Cardiac muscle cell (in vitro differentiated cells and primary cell): ENCODE results near the gene R3HDM2. TPM values are rescaled to one million over a fixed set of nuclear protein-coding genes. Genes with fewer than 3 reads are reported as not detected.
"Not testable (repeated sequence)": the region's sequence is repeated elsewhere in the genome, so short reads cannot be mapped to it uniquely, and the experiment has no call there.

ENCODE experiments used
- DNase-seq, 2 donors: peaks; one replicate each; pipeline versions ENCODE4 v3.0.0 to v3.0.0-alpha.2; 2010 to 2017; ENCODE audit warnings: low read depth in 1 of 2, low spot score in 1 of 2
- H3K27ac ChIP-seq: fragments of 200-600 bp; sonication (generic); 2 replicates; pipeline ENCODE4 v1.5.1; 2016
- H3K27me3 ChIP-seq: fragments of 200-600 bp; sonication (generic); 2 replicates; pipeline ENCODE4 v1.6.0; 2016; ENCODE audit warnings: control low read depth
- H3K36me3 ChIP-seq: fragments of 200-600 bp; sonication (generic); 2 replicates; pipeline ENCODE4 v1.5.1; 2016; ENCODE audit warnings: control low read depth
- H3K4me1 ChIP-seq: fragments of 200-600 bp; sonication (generic); 2 replicates; pipeline ENCODE4 v1.8.1; 2017; ENCODE audit warnings: low read depth, mild to moderate bottlenecking, mixed run types
- H3K4me3 ChIP-seq: fragments of 200-600 bp; sonication (generic); 2 replicates; pipeline ENCODE4 v1.5.1; 2016; ENCODE audit warnings: mild to moderate bottlenecking
- H3K9me3 ChIP-seq: fragments of 200-600 bp; sonication (generic); 2 replicates; pipeline ENCODE4 v1.5.1; 2017; ENCODE audit warnings: low read depth, mild to moderate bottlenecking, control low read depth
- polyA plus RNA-seq: library from polyadenylated mRNA; unstranded; fragments of >200 nt; fragmentation: Nextera tagmentation; extraction: Ambion mirVana; gene quantifications from 2 replicates; pipeline ENCODE4 v1.2.1, GENCODE V29; 2016
- total RNA-seq: library from RNA; depleted of rRNA; stranded (reverse); fragments of >200 nt; gene quantifications from 2 replicates; pipeline ENCODE4 v1.2.3, GENCODE V29; 2016
- TF ChIP-seq, protein P1 (sequence below): IDR thresholded peaks from 2 replicates; pipeline ENCODE4 v1.5.1; 2012; ENCODE audit warnings: low read depth, mild to moderate bottlenecking, low read length

Gene R3HDM2
- total and polyA plus RNA-seq, 2 experiments from 2014 or later = 23.3 to 59.9 TPM

DNA sequence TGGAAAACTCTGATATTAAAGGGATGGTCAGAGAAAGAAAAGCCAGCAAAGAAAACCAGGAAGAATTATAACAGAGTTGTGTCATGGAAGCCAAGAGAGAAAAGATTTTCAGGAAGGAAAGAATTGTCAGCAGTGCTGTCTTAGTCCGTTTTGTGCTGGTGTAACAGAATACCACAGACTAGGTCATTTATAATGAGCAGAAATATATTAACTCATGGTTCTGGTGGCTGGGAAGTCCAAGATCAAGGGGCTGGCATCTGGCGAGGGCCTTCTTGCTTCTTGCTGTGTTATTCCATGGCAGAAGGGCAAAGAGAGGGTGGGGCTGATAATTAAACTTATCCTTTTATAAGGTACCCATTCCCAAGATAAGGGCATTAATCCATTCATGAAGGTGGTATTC is 17.8 kb upstream of the R3HDM2 start:
- H3K4me1 ChIP-seq = peaks cover 13% of the 10 kb centered on the region
- no peaks in the 10 kb centered on the region for H3K36me3 ChIP-seq
- no peaks in the 10 kb centered on the region for H3K9me3 ChIP-seq
- H3K27ac ChIP-seq = no peak overlapping the region
- H3K27me3 ChIP-seq = no peaks in the 10 kb centered on the region
- TF ChIP-seq, protein P1, sequence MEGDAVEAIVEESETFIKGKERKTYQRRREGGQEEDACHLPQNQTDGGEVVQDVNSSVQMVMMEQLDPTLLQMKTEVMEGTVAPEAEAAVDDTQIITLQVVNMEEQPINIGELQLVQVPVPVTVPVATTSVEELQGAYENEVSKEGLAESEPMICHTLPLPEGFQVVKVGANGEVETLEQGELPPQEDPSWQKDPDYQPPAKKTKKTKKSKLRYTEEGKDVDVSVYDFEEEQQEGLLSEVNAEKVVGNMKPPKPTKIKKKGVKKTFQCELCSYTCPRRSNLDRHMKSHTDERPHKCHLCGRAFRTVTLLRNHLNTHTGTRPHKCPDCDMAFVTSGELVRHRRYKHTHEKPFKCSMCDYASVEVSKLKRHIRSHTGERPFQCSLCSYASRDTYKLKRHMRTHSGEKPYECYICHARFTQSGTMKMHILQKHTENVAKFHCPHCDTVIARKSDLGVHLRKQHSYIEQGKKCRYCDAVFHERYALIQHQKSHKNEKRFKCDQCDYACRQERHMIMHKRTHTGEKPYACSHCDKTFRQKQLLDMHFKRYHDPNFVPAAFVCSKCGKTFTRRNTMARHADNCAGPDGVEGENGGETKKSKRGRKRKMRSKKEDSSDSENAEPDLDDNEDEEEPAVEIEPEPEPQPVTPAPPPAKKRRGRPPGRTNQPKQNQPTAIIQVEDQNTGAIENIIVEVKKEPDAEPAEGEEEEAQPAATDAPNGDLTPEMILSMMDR = no peak
- DNase-seq = no peak
- H3K4me3 ChIP-seq = no peak overlapping the region

GRCh38 chr12:57446292-57446960 is 15.6 kb upstream of the R3HDM2 start:
- no peak overlapping the region for H3K27ac ChIP-seq
- peaks cover 4% of the 10 kb centered on the region for H3K4me1 ChIP-seq
- no peaks in the 10 kb centered on the region for H3K27me3 ChIP-seq
- no peaks in the 10 kb centered on the region for H3K36me3 ChIP-seq
- no peaks in the 10 kb centered on the region for H3K9me3 ChIP-seq
- TF ChIP-seq, protein P1 = no peak
- DNase-seq = no peak
- H3K4me3 ChIP-seq = no peak overlapping the region

DNA sequence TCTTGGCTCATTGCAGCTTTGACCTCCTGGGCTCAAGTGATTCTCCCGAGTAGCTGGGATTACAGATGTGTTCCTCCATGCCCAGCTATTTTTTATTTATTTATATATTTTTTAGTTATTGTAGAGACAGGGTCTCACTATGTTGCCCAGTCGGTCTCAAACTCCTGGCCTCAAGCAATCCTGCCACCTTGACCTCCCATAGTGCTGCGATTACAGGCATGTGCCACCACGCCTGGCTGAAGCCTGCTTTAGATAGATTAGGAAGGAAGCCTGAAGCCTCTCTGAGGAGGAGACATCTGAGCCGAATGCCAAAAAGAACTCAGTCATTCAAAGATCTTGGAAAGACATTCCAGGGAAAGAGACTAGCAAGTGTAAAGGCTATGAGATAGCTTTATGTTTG is 13.9 kb upstream of the R3HDM2 start:
- H3K36me3 ChIP-seq = no peaks in the 10 kb centered on the region
- TF ChIP-seq, protein P1 = no peak
- H3K4me1 ChIP-seq = no peaks in the 10 kb centered on the region
- no peak overlapping the region for H3K27ac ChIP-seq
- no peak for DNase-seq
- H3K4me3 ChIP-seq = no peak overlapping the region
- no peaks in the 10 kb centered on the region for H3K9me3 ChIP-seq
- no peaks in the 10 kb centered on the region for H3K27me3 ChIP-seq

GRCh38 chr12:57444337-57444736 is 13.5 kb upstream of the R3HDM2 start:
- H3K27ac ChIP-seq, DNase-seq, H3K9me3 ChIP-seq, H3K4me1 ChIP-seq, H3K4me3 ChIP-seq, H3K36me3 ChIP-seq, H3K27me3 ChIP-seq: not testable (repeated sequence)

GRCh38 chr12:57441846-57442427 is 11.1 kb upstream of the R3HDM2 start:
- Histone ChIP-seq H3K27me3 (no peaks in the 10 kb centered on the region), H3K4me1 (no peaks in the 10 kb centered on the region), H3K4me3 (no peak overlapping the region), H3K27ac (no peak overlapping the region), H3K36me3 (no peaks in the 10 kb centered on the region), H3K9me3 (no peaks in the 10 kb centered on the region)
- DNase-seq = no peak
- TF ChIP-seq, protein P1 = no peak

DNA sequence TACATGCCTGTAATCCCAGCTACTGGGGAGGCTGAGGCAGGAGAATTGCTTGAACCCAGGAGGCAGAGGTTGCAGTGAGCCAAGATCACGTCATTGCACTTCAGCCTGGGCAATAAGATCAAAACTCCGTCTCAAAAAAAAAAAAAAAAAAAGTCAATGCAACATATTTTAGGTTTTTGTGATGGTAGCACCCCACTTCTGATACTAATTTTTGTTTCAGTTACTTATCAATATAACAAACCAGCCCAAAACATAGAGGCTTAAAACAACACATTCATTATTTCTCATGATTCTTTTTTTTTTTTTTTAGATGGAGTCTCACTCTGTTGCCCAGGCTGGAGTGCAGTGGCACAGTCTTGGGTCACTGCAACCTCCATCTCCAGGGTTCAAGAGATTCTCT is 10.6 kb upstream of the R3HDM2 start:
- H3K36me3 ChIP-seq, H3K27me3 ChIP-seq, DNase-seq, H3K4me3 ChIP-seq, H3K9me3 ChIP-seq, H3K4me1 ChIP-seq, H3K27ac ChIP-seq: not testable (repeated sequence)
